GM18870 (cell line): ENCODE measurements around the gene CCDC82.

ENCODE experiments used
- ATAC-seq: cut with Tn5 transposase; IDR thresholded peaks from one replicate; pipeline ENCODE4 v1.9.1; 2021; ENCODE audit warnings: moderate library complexity; ENCODE audit not compliant: unreplicated experiment

The CCDC82 gene

GRCh38 chr11:96329855-96330510 is 59.7 kb downstream of the CCDC82 start:
- no peak for ATAC-seq

- no peak for ATAC-seq
Observed at GRCh38 chr11:96329419-96329818, 60.3 kb downstream of the CCDC82 start.

- ATAC-seq, result no peak
Observed at GRCh38 chr11:96328395-96329010, 61.2 kb downstream of the CCDC82 start.

- ATAC-seq, result no peak
Observed at GRCh38 chr11:96326959-96327358, 62.8 kb downstream of the CCDC82 start.

GRCh38 chr11:96324912-96325311 is 64.8 kb downstream of the CCDC82 start:
- ATAC-seq, result no peak

- no peak for ATAC-seq
Observed at GRCh38 chr11:96323642-96323985, 66.1 kb downstream of the CCDC82 start.

GRCh38 chr11:96322775-96323641 is 66.7 kb downstream of the CCDC82 start:
- ATAC-seq, result no peak

- no peak for ATAC-seq
Observed at GRCh38 chr11:96321091-96321490, 68.6 kb downstream of the CCDC82 start.

GRCh38 chr11:96319898-96320656 is 69.6 kb downstream of the CCDC82 start:
- no peak for ATAC-seq

- ATAC-seq, result no peak
Observed at GRCh38 chr11:96318850-96319249, 70.9 kb downstream of the CCDC82 start.

- ATAC-seq, result no peak
Observed at GRCh38 chr11:96318399-96318798, 71.3 kb downstream of the CCDC82 start.

- ATAC-seq, result no peak
Observed at GRCh38 chr11:96317985-96318384, 71.7 kb downstream of the CCDC82 start.

- ATAC-seq, result no peak
Observed at GRCh38 chr11:96317571-96317970, 72.1 kb downstream of the CCDC82 start.

- ATAC-seq, result no peak
Observed at GRCh38 chr11:96316869-96317268, 72.8 kb downstream of the CCDC82 start.

- ATAC-seq, result no peak
Observed at GRCh38 chr11:96315476-96315875, 74.2 kb downstream of the CCDC82 start.

- ATAC-seq, result no peak
Observed at GRCh38 chr11:96314326-96315020, 75.2 kb downstream of the CCDC82 start.

- no peak for ATAC-seq
Observed at GRCh38 chr11:96313163-96313562, 76.5 kb downstream of the CCDC82 start.

- ATAC-seq, result no peak
Observed at GRCh38 chr11:96311120-96311568, 78.6 kb downstream of the CCDC82 start.

GRCh38 chr11:96310236-96310635 is 79.5 kb downstream of the CCDC82 start:
- no peak for ATAC-seq

GRCh38 chr11:96309643-96310017 is 80.1 kb downstream of the CCDC82 start:
- ATAC-seq, result no peak
